GM12878 (cell line): ENCODE results near the gene IER3. TPM values are rescaled to one million over a fixed set of nuclear protein-coding genes. Genes with fewer than 3 reads are reported as not detected.
"Not testable (repeated sequence)": the region's sequence is repeated elsewhere in the genome, so short reads cannot be mapped to it uniquely, and the experiment has no call there.

Experiments
- ATAC-seq: fragments of 200-7000 bp; cut with Tn5 transposase; 3 replicates; pipeline ENCODE4 v1.9.1; 2020; ENCODE audit warnings: mild to moderate bottlenecking, moderate library complexity
- BruUV-seq: library from RNA; stranded (reverse); fragments of 400-500 nt; replicated peaks from 2 replicates; lab custom pipeline; 2021; lab: Mats Ljungman, UMichigan
- CTCF ChIA-PET: fragments of 300-600 bp; sonication (Branson Sonifier 250); formaldehyde crosslinking; extraction: SDS; loops from one replicate; lab custom pipeline; 2021; ENCODE audit warnings: inconsistent platforms; lab: Yijun Ruan, JAX
- POLR2A ChIA-PET: fragments of 350-600 bp; formaldehyde crosslinking; extraction: SDS; loops from one replicate; lab custom pipeline; 2021; ENCODE audit warnings: inconsistent platforms; lab: Charles Lee
- RAD21 ChIA-PET: fragments of 300-600 bp; sonication (Branson Sonifier 250); formaldehyde crosslinking; loops from one replicate; lab custom pipeline; 2023; ENCODE audit warnings: antibody characterized with exemption; ENCODE audit not compliant: unreplicated experiment; lab: Charles Lee
- SMC1A ChIA-PET: fragments of 300-600 bp; sonication (Branson Sonifier 250); formaldehyde crosslinking; loops from one replicate; lab custom pipeline; 2023; ENCODE audit not compliant: unreplicated experiment, uncharacterized antibody; lab: Charles Lee
- DNase-seq: peaks from one replicate; pipeline ENCODE4 v3.0.0-alpha.2; 2011; ENCODE audit warnings: low read depth, low spot score
- FAIRE-seq: peaks from 3 replicates; lab custom pipeline; 2011; peaks lifted over from hg19 to GRCh38; lab: Jason Lieb, UNC
- H2AFZ ChIP-seq: 2 replicates; pipeline ENCODE4 v1.6.0; 2011; ENCODE audit warnings: low read depth, low read length, control low read depth; ENCODE audit not compliant: control insufficient read depth
- H3K27ac ChIP-seq: 2 replicates; pipeline ENCODE4 v1.5.1; 2011; ENCODE audit warnings: control low read depth; ENCODE audit not compliant: control insufficient read depth, insufficient read depth
- H3K27me3 ChIP-seq, 2 experiments: replicated peaks in 1 of 2; 2 replicates each; pipeline versions ENCODE4 v1.6.0 to v1.6.1; 2011; ENCODE audit warnings: low read length in 1 of 2; ENCODE audit not compliant: control insufficient read depth in 2 of 2, insufficient read depth in 2 of 2
- H3K36me3 ChIP-seq, 2 experiments: 2 replicates each; pipeline ENCODE4 v1.5.1; 2011; ENCODE audit warnings: low read length in 1 of 2; ENCODE audit not compliant: control insufficient read depth in 2 of 2, insufficient read depth in 2 of 2
- H3K4me1 ChIP-seq: 2 replicates; pipeline ENCODE4 v1.6.1; 2011; ENCODE audit warnings: mild to moderate bottlenecking, low read length, moderate library complexity, mixed read lengths; ENCODE audit not compliant: control insufficient read depth, insufficient read depth
- H3K4me2 ChIP-seq: 2 replicates; pipeline ENCODE4 v1.6.0; 2011; ENCODE audit warnings: control low read depth; ENCODE audit not compliant: control insufficient read depth, insufficient read depth
- H3K4me3 ChIP-seq: fragments of 200-600 bp; sonication (generic); 2 replicates; pipeline ENCODE4 v1.5.1; 2016
- H3K79me2 ChIP-seq: 2 replicates; pipeline ENCODE4 v1.6.0; 2011; ENCODE audit warnings: low read length; ENCODE audit not compliant: control insufficient read depth, insufficient read depth
- H3K9ac ChIP-seq: 2 replicates; pipeline ENCODE4 v1.8.0; 2011; ENCODE audit warnings: low read length, control low read depth, mixed read lengths; ENCODE audit not compliant: control insufficient read depth, insufficient read depth
- H3K9me3 ChIP-seq: replicated peaks from 3 replicates; pipeline ENCODE4 v1.5.1; 2011; ENCODE audit warnings: mild to moderate bottlenecking, low read length; ENCODE audit not compliant: control insufficient read depth, insufficient read depth
- H4K20me1 ChIP-seq: 2 replicates; pipeline ENCODE4 v1.6.0; 2011; ENCODE audit not compliant: control insufficient read depth, insufficient read depth
- POLR2AphosphoS5 ChIP-seq: IDR thresholded peaks from 2 replicates; pipeline ENCODE4 v1.6.1; 2011; ENCODE audit warnings: mild to moderate bottlenecking, low read length, inconsistent platforms
- RELB ChIP-seq: fragments of 450-650 bp; IDR thresholded peaks from 2 replicates; pipeline ENCODE4 v1.6.1; 2017; ENCODE audit warnings: low read depth, mild to moderate bottlenecking, moderate library complexity
- WGBS: methylation state at CpG from one replicate; pipeline ENCODE4 v1.1.6; 2016; ENCODE audit warnings: low lambda C conversion rate; ENCODE audit not compliant: insufficient replicate concordance, insufficient coverage; ENCODE audit errors: missing lambda C conversion rate; 5-methylcytosine and 5-hydroxymethylcytosine counted together
- in situ Hi-C: fragments of 300-500 bp; cut with MboI; formaldehyde crosslinking; loops from 9 replicates; pipeline ENCODE4 v1.14.3; 2018; ENCODE audit warnings: mixed read lengths
- intact Hi-C: fragments of 100-400 bp; cut with micrococcal nuclease; formaldehyde crosslinking; loops from one replicate; pipeline ENCODE4 v1.14.2; 2022; ENCODE audit not compliant: unreplicated experiment
- polyA plus RNA-seq, 11 experiments: library from polyadenylated mRNA; depleted of rRNA in 4 of 11; unstranded in 6 of 11; stranded (reverse) in 5 of 11; fragments of >200 nt; fragmentation: Nextera tagmentation in 4 of 11; fragmentation: Illumina TruSeq in 1 of 11; extraction: Ambion mirVana in 4 of 11; extraction: Trizol in 1 of 11; gene quantifications; 1 replicate in 1 of 11; 2 replicates in 10 of 11; pipeline versions ENCODE4 v1.2.1 to v1.2.3, GENCODE V29; 2011 to 2016; ENCODE audit warnings: inconsistent platforms in 2 of 11, missing spikeins in 2 of 11, low read depth in 1 of 11
- total RNA-seq, 4 experiments: library from RNA; depleted of rRNA in 3 of 4; stranded (reverse); fragments of >200 nt in 3 of 4; fragmentation: Illumina TruSeq in 1 of 4; extraction: Trizol in 1 of 4; gene quantifications; 2 replicates each; pipeline versions ENCODE4 v1.2.1 to v1.2.3, GENCODE V29; 2013 to 2021

The IER3 gene
- total and polyA plus RNA-seq, 10 of the 15 experiments (the other 5 are each of a cell fraction or from before 2014, with no cell fraction given), result 1.9 to 100 (median 32.3) TPM

- TF ChIP-seq POLR2AphosphoS5, result peak; percentile 50; the same call in 1 of the 2 replicates
- TF ChIP-seq RELB, result peak; percentile 31; the same call in 1 of the 2 replicates
Measured at GRCh38 chr6:30722280-30723112, 21.9 kb downstream of the IER3 start (continued).

GRCh38 chr6:30722025-30722279 lies 22.4 kb downstream of the IER3 start:
- Histone ChIP-seq H3K4me3 (peak overlapping the region; percentile 88), H3K79me2 (peaks cover 76% of the 10 kb centered on the region), H3K9ac (peak overlapping the region; percentile 86), H3K4me2 (peak overlapping the region; percentile 81), H3K4me1 (peaks cover 12% of the 10 kb centered on the region), H3K27ac (peak overlapping the region; percentile 67), H3K36me3 (peaks cover 21 to 24% of the 10 kb centered on the region in 2 experiments)
- H3K9me3 ChIP-seq, FAIRE-seq, BruUV-seq, ATAC-seq, in situ Hi-C loops, H4K20me1 ChIP-seq, H2AFZ ChIP-seq, H3K27me3 ChIP-seq, DNase-seq: not testable (repeated sequence)
- ChIA-PET SMC1A (interaction anchor here (0.6 to 17.7 kb wide), 15 partner anchors 10 to 180 kb away, joined by 3 to 265 read pairs (median 4); partner anchors contain the start of genes DHX16 and MRPS18B), CTCF (interaction anchor here (0.7 to 22.7 kb wide), 30 partner anchors 9 to 240 kb away, joined by 3 to 487 read pairs (median 6); partner anchors contain the start of genes DHX16, NRM and VARS2), RAD21 (interaction anchor here (1.0 to 11.2 kb wide), 8 partner anchors 10 to 365 kb away, joined by 3 to 209 read pairs (median 12); partner anchors contain the start of genes DHX16 and NRM), POLR2A (interaction anchor here (0.7 to 11.6 kb wide), 7 partner anchors 10 to 96 kb away, joined by 3 to 200 read pairs (median 5); partner anchors contain the start of gene NRM)
- intact Hi-C loops, result loop anchor here (1.0 kb wide), 1 partner anchor 43 kb away; no protein-coding TSS in a partner anchor
- WGBS, result under 1% methylated on average over 10 of the region's 10 CpGs
